WTC11 (cell line): ENCODE results near the gene ADK. TPM values are rescaled to one million over a fixed set of nuclear protein-coding genes. Genes with fewer than 3 reads are reported as not detected.

Experiments
- ATAC-seq: fragments of 200-7000 bp; cut with Tn5 transposase; 2 replicates; pipeline ENCODE4 v1.10.0; 2021; ENCODE audit warnings: mild to moderate bottlenecking, moderate library complexity
- CTCF ChIA-PET: fragments of 300-600 bp; sonication (Branson Sonifier 250); formaldehyde crosslinking; loops from one replicate; lab custom pipeline; 2021; ENCODE audit warnings: antibody characterized with exemption; lab: Charles Lee
- POLR2A ChIA-PET: fragments of 350-600 bp; sonication (Branson Sonifier 250); formaldehyde crosslinking; loops from one replicate; lab custom pipeline; 2021; ENCODE audit warnings: antibody characterized with exemption; lab: Charles Lee
- DNase-seq: peaks from one replicate; pipeline ENCODE4 v3.0.0; 2021; ENCODE audit warnings: low spot score
- H3K27ac Mint-ChIP-seq: 2 replicates; pipeline ENCODE4 v1.8.0; 2021; ENCODE audit warnings: mixed read lengths
- H3K27me3 Mint-ChIP-seq: 2 replicates; pipeline ENCODE4 v1.8.0; 2021; ENCODE audit warnings: low read depth, mild to moderate bottlenecking, moderate library complexity, mixed read lengths
- H3K36me3 Mint-ChIP-seq: 2 replicates; pipeline ENCODE4 v1.8.0; 2021; ENCODE audit warnings: mixed read lengths
- H3K4me1 Mint-ChIP-seq: 2 replicates; pipeline ENCODE4 v1.8.0; 2022; ENCODE audit warnings: mixed read lengths
- H3K4me3 Mint-ChIP-seq: 2 replicates; pipeline ENCODE4 v1.8.0; 2021; ENCODE audit warnings: mild to moderate bottlenecking, moderate library complexity, mixed read lengths
- H3K9me3 Mint-ChIP-seq: 2 replicates; pipeline ENCODE4 v1.8.0; 2021; ENCODE audit warnings: mixed read lengths
- CREM ChIP-seq: sonication (generic); formaldehyde crosslinking; IDR thresholded peaks from 2 replicates; pipeline ENCODE4 v1.8.1; 2022; ENCODE audit warnings: mild to moderate bottlenecking, missing genetic modification reagents, moderate library complexity
- E2F4 ChIP-seq: sonication (generic); formaldehyde crosslinking; IDR thresholded peaks from 2 replicates; pipeline ENCODE4 v1.8.1; 2022; ENCODE audit warnings: low read depth, mild to moderate bottlenecking, moderate library complexity, missing genetic modification reagents, borderline replicate concordance
- FOXJ3 ChIP-seq: sonication (generic); formaldehyde crosslinking; IDR thresholded peaks from 2 replicates; pipeline ENCODE4 v1.9.0; 2021; ENCODE audit warnings: missing genetic modification reagents, mild to moderate bottlenecking, borderline replicate concordance
- FOXP1 ChIP-seq: sonication (generic); formaldehyde crosslinking; IDR thresholded peaks from 2 replicates; pipeline ENCODE4 v1.8.0; 2022; ENCODE audit warnings: missing genetic modification reagents, mild to moderate bottlenecking, moderate library complexity, borderline replicate concordance
- GABPB1 ChIP-seq: sonication (generic); formaldehyde crosslinking; IDR thresholded peaks from 2 replicates; pipeline ENCODE4 v1.8.1; 2023; ENCODE audit warnings: mild to moderate bottlenecking, missing genetic modification reagents
- GRHL2 ChIP-seq: fragments of 250-450 bp; sonication (Bioruptor Pico); IDR thresholded peaks from 2 replicates; pipeline ENCODE4 v1.8.0; 2022; ENCODE audit warnings: mild to moderate bottlenecking, moderate library complexity; ENCODE audit not compliant: insufficient replicate concordance, severe bottlenecking
- KAT7 ChIP-seq: sonication (generic); formaldehyde crosslinking; IDR thresholded peaks from 2 replicates; pipeline ENCODE4 v1.8.1; 2023; ENCODE audit warnings: missing genetic modification reagents, mild to moderate bottlenecking, borderline replicate concordance
- NFATC4 ChIP-seq: fragments of 250-450 bp; sonication (Bioruptor Pico); IDR thresholded peaks from 2 replicates; pipeline ENCODE4 v1.9.0; 2021; ENCODE audit warnings: mild to moderate bottlenecking
- PRRX2 ChIP-seq: fragments of 250-450 bp; sonication (Bioruptor Pico); IDR thresholded peaks from 2 replicates; pipeline ENCODE4 v1.8.0; 2021; ENCODE audit warnings: mild to moderate bottlenecking
- SP1 ChIP-seq: sonication (generic); formaldehyde crosslinking; conservative IDR thresholded peaks from 2 replicates; pipeline ENCODE4 v1.8.1; 2022; ENCODE audit warnings: missing genetic modification reagents
- TEAD1 ChIP-seq: sonication (generic); formaldehyde crosslinking; IDR thresholded peaks from 2 replicates; pipeline ENCODE4 v1.8.0; 2022; ENCODE audit warnings: mild to moderate bottlenecking, missing genetic modification reagents
- ZNF121 ChIP-seq: sonication (generic); formaldehyde crosslinking; IDR thresholded peaks from 2 replicates; pipeline ENCODE4 v1.8.0; 2023; ENCODE audit warnings: missing genetic modification reagents
- ZSCAN18 ChIP-seq: fragments of 250-450 bp; sonication (Bioruptor Pico); IDR thresholded peaks from 2 replicates; pipeline ENCODE4 v2.1.2; 2022; ENCODE audit warnings: mild to moderate bottlenecking, moderate library complexity
- total RNA-seq: library from RNA; stranded (reverse); gene quantifications from 3 replicates; pipeline ENCODE4 v1.2.3, GENCODE V29; 2021
- TF ChIP-seq, protein P1 (sequence below): fragments of 250-450 bp; sonication (Bioruptor Pico); conservative IDR thresholded peaks from 2 replicates; pipeline ENCODE4 v1.9.0; 2021; ENCODE audit warnings: mild to moderate bottlenecking
- TF ChIP-seq, protein P2 (sequence below): sonication (generic); formaldehyde crosslinking; conservative IDR thresholded peaks from 2 replicates; pipeline ENCODE4 v1.8.1; 2023; ENCODE audit warnings: mild to moderate bottlenecking, low read depth, missing genetic modification reagents, moderate library complexity
- TF ChIP-seq, protein P3 (sequence below): sonication (generic); formaldehyde crosslinking; IDR thresholded peaks from 2 replicates; pipeline ENCODE4 v1.8.1; 2022; ENCODE audit warnings: mild to moderate bottlenecking, moderate library complexity, missing genetic modification reagents

Gene ADK
- total RNA-seq, 1 experiment from 2014 or later = 32.7 TPM

DNA sequence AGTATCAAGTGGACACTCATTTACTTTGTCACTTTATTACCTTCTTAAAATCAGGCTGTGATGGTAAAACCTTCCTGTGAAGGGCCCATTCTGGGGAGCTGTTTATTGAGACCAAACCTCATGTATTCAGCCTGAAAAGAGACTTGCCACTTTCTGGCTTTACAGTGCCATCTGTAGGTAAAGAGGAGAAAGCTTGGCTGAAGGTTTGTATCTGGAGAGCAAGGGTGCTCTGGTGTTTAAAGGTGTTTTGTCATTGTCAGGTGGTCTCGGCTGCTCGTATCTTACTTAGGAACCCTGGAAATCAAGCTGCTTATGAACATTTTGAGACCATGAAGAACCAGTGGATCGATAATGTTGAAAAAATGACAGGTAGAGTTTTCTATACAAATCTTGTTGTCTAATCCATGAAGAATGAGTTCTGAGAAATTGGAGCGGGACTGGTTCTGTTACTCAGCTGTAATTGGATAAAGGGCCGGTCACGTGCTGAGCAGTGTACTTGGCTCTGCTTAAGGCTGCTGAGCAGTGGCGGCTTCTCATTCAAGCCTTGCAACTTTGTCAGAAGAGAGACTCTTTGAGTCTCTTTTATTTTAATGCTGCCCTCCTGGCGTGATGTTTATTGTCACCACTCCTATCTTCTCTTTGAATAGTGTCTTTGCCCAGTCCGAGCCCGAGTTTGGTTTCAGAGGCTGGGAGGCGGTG lies 47.3 kb upstream of the ADK start (continued):
- no peak for TF ChIP-seq KAT7 (CRISPR knock-in tag)

DNA sequence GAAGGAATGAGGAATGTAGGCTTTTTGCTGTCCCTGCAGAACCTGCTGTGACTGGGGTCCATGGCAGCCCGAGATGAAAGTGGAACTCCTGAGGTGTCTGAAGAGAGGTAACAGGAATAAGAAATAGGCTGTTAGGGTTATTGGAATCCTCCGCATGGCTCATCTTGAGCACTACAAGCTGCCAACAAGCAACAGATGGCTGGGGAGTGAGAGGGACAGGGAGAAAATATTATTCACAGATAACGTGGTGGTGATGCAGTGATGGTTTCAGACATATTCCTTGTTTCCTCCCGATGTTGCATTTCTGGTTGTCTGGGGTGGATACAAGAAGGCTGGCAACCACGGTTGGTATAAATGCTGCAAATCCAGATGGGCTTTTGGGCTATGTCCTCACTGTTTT lies 46.5 kb upstream of the ADK start:
- Mint-ChIP-seq H3K4me1 (no peaks in the 10 kb centered on the region), H3K36me3 (peaks cover 88% of the 10 kb centered on the region), H3K4me3 (no peak overlapping the region), H3K27me3 (no peaks in the 10 kb centered on the region), H3K27ac (no peak overlapping the region), H3K9me3 (no peaks in the 10 kb centered on the region)
- ATAC-seq (no peak), DNase-seq (no peak)
- CTCF ChIA-PET = interaction anchor here (0.8 to 1.4 kb wide), 3 partner anchors 33 to 217 kb away, joined by 3 to 16 read pairs (median 6); no protein-coding TSS in a partner anchor
- TF ChIP-seq GRHL2 (CRISPR knock-in tag) (no peak), GABPB1 (CRISPR knock-in tag) (no peak), ZNF121 (no peak), SP1 (CRISPR knock-in tag) (no peak), FOXP1 (CRISPR knock-in tag) (no peak), FOXJ3 (no peak), CREM (no peak), PRRX2 (CRISPR knock-in tag) (no peak)
- TF ChIP-seq, protein P1, sequence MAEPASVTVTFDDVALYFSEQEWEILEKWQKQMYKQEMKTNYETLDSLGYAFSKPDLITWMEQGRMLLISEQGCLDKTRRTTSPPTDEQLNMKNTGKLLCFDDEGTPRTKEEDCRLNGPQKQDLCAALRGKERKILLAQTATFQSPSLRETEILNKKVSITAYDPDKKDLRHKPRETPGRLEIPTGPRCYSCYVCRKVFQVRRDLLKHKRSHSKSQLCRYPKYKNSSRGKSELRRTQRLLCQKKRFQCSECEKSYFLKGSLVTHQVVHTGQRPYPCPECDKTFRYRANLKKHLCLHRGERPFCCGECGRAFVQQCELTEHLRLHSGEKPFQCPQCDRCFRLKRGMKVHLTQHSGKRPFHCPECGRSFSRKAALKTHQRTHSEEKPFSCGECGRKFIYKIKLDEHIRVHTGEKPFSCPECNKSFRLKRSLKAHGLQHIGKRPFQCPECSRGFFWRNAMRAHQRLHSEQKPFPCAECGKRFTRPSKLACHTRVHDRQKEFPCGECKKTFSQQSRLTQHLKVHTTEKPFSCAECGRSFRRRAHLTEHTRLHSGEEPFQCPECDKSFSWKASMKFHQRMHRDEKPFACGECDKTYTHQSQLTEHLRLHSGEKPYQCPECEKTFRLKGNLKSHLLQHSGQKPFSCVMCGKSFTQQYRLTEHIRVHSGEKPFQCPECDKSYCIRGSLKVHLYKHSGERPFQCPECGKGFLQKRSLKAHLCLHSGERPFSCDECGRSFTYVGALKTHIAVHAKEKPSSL (CRISPR knock-in tag) = no peak
- POLR2A ChIA-PET = no interaction called here

GRCh38 chr10:74104996-74105395 lies 46.0 kb upstream of the ADK start:
- no peaks in the 10 kb centered on the region for H3K9me3 Mint-ChIP-seq
- H3K36me3 Mint-ChIP-seq = peaks cover 88% of the 10 kb centered on the region
- no peaks in the 10 kb centered on the region for H3K27me3 Mint-ChIP-seq
- DNase-seq (no peak), ATAC-seq (no peak)
- no peaks in the 10 kb centered on the region for H3K4me1 Mint-ChIP-seq
- H3K4me3 Mint-ChIP-seq = no peak overlapping the region
- ChIA-PET POLR2A (no interaction called here), CTCF (no interaction called here)
- TF ChIP-seq TEAD1 (CRISPR knock-in tag) (no peak), GRHL2 (CRISPR knock-in tag) (no peak), ZSCAN18 (CRISPR knock-in tag) (no peak), NFATC4 (no peak), E2F4 (no peak)
- TF ChIP-seq, protein P2, sequence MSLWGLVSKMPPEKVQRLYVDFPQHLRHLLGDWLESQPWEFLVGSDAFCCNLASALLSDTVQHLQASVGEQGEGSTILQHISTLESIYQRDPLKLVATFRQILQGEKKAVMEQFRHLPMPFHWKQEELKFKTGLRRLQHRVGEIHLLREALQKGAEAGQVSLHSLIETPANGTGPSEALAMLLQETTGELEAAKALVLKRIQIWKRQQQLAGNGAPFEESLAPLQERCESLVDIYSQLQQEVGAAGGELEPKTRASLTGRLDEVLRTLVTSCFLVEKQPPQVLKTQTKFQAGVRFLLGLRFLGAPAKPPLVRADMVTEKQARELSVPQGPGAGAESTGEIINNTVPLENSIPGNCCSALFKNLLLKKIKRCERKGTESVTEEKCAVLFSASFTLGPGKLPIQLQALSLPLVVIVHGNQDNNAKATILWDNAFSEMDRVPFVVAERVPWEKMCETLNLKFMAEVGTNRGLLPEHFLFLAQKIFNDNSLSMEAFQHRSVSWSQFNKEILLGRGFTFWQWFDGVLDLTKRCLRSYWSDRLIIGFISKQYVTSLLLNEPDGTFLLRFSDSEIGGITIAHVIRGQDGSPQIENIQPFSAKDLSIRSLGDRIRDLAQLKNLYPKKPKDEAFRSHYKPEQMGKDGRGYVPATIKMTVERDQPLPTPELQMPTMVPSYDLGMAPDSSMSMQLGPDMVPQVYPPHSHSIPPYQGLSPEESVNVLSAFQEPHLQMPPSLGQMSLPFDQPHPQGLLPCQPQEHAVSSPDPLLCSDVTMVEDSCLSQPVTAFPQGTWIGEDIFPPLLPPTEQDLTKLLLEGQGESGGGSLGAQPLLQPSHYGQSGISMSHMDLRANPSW (CRISPR knock-in tag) = no peak
- TF ChIP-seq, protein P3, sequence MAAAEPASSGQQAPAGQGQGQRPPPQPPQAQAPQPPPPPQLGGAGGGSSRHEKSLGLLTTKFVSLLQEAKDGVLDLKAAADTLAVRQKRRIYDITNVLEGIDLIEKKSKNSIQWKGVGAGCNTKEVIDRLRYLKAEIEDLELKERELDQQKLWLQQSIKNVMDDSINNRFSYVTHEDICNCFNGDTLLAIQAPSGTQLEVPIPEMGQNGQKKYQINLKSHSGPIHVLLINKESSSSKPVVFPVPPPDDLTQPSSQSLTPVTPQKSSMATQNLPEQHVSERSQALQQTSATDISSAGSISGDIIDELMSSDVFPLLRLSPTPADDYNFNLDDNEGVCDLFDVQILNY (CRISPR knock-in tag) = no peak
- H3K27ac Mint-ChIP-seq = no peak overlapping the region
